Measurements from ENCODE around the gene ZFY.

Gene ZFY

DNA sequence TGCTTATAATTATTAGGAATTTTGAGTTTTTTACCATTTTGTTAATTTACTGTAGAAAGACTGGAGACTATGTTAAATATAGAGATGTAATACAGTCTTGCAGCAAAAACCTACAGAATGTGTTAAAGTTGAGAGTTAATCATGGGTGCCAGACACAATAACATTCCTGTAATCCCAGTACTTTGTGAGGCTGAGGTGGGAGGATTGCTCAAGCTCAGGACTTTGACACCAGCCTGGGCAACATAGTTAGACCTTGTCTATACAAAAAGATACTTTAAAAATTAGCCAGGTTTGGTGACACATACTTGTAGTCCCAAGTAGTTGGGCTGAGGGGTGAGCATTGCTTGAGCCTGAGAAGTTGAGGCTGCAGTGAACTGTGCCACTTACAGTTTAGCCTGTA is 17.7 kb downstream of the ZFY start:
- TF ChIP-seq, protein P1, sequence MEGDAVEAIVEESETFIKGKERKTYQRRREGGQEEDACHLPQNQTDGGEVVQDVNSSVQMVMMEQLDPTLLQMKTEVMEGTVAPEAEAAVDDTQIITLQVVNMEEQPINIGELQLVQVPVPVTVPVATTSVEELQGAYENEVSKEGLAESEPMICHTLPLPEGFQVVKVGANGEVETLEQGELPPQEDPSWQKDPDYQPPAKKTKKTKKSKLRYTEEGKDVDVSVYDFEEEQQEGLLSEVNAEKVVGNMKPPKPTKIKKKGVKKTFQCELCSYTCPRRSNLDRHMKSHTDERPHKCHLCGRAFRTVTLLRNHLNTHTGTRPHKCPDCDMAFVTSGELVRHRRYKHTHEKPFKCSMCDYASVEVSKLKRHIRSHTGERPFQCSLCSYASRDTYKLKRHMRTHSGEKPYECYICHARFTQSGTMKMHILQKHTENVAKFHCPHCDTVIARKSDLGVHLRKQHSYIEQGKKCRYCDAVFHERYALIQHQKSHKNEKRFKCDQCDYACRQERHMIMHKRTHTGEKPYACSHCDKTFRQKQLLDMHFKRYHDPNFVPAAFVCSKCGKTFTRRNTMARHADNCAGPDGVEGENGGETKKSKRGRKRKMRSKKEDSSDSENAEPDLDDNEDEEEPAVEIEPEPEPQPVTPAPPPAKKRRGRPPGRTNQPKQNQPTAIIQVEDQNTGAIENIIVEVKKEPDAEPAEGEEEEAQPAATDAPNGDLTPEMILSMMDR (IDR thresholded peaks at IDR 0.05), result no peak

DNA sequence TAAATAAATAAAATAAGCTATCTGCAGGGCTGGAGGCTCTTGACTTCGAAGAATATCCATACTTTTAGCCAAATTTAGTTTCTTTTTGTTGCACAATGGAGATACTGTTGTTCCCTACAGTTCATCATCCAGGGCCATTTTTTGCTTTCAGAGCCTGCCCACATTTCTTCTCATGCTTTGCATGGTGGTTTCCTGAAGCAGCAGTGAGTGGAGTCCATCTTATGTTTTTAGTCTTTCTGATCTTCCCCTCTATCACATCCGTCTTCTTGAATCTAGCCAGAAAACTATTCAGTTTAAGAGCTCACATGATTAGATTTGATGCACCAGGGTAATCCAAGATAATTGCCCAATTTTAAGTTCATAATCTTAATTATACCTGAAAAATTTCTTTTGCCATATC is 19.6 kb downstream of the ZFY start:
- TF ChIP-seq, protein P1 (IDR thresholded peaks at IDR 0.05), result no peak

DNA sequence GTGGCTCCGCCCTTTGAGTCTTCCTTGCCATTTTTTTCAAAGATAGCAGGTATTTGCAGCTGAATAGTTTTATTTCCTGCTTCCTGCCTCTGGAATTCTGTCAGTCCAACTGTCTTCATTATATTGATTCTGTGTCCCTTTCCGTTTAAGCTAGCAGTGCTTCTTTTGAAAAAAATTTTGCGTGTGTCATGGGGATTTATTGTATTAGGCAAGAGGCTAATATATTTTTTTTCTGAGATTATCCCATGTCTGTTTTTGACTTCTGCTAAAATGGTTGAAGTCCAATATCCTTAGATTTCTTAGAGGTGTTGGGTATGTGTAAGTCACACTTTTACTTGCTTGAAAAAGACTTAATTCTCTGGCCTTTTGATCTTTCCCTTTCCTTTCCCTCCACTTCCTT is 20.4 kb downstream of the ZFY start:
- TF ChIP-seq, protein P1 (IDR thresholded peaks at IDR 0.05), result no peak

DNA sequence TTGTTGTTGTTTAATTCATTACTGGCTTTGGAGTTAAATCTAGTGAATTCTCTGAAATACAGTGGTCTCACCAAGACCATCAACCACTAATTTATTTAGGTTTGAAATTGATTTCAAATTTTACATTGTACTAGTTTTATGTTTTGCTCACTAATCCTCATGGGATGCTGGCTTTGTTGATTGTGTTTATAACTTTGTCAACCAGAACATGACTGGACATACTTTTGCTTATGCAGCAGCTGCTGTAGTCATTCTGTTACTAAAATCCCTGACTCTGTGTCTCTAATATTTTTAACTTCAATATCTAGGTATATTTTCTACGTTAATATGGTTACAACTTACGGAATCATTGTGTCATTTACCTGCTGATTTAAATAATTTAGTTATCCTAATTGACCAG is 26.9 kb downstream of the ZFY start:
- TF ChIP-seq, protein P1 (IDR thresholded peaks at IDR 0.05), result no peak

DNA sequence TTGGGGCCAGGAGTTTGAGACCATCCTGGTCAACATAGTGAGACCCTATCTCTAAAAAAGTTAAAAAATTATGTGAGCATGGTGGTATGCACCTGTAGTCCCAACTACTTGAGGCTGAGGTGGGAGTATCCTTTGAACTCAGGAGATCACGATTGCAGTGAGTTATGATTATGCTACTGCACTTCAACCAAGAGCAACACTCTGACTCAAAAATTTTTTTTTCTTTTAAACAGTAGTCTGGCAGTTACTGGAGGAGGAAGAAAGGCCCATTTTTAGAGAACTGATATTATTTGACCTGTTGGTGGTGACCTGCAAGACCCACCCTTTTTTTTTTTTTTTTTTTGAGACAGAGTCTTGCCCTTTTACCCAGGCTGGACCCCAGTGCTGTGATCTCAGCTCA is 29.6 kb downstream of the ZFY start:
- TF ChIP-seq, protein P1 (IDR thresholded peaks at IDR 0.05), result no peak

DNA sequence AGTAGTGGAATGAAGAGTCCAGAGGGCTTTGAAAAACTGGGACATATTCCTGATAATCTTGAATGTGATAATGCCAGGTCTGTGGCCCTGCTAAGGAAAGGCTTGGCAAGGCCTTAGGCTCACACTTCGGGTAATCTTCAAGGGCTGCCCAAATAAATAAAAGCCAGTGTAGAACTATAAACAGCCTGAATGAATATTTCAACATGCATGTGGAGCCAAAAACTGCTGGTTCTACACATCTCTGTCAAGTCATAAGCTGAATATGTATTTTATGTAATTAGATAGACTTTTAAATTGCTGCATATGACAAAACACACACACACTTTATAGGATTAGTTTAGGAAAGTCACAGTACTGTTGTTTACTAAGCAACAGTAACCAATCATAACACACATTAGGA is 30.4 kb downstream of the ZFY start:
- TF ChIP-seq, protein P1 (IDR thresholded peaks at IDR 0.05), result no peak

DNA sequence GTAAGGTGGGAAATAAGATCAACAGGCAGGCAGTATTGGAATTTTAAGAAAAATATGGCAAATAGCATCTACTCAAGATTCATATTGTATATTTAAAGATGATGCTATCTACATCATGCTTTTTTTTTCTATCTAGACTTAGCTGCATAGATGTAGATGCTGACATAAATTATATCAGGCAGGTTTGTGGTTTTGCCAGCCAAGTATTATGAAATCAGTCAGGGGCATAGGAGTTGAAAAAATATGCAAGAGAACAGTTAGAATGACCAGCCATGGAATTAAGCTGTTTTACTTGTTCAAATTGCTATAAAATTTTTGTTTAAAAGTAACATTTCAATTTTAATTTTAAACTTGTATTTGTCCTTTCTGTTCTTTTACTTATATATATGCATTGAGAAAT is 34.4 kb downstream of the ZFY start:
- TF ChIP-seq, protein P1 (IDR thresholded peaks at IDR 0.05), result no peak

DNA sequence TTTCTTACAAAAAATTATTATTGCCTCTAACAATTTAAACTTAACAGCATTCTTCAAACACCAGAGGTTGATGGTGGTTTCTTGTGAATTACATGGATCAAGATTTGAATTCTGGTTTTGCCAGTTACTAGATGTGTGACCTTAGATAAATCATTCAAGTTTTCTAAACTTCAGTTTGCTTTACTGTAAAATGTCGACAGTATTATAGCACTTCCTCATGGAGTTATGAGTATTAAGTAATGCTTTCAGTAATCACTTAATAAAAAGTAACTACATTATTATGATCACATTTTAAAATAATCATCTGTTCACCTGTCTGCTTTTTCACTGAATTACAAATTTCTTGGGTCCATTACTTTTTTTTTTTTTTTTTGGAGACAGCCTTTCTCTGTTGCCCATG is 37.5 kb downstream of the ZFY start:
- TF ChIP-seq, protein P1 (IDR thresholded peaks at IDR 0.05), result no peak
